Mesenchymal stem cell (in vitro differentiated cells and primary cell): Measurements from ENCODE around the gene SIN3B.
A peak's percentile ranks its signal among the peaks of the same experiment; 100 is the strongest.

Experiments used
- DNase-seq: peaks from one replicate; pipeline ENCODE4 v3.0.0-alpha.2; 2013
- H2AFZ ChIP-seq: one replicate; pipeline ENCODE4 v1.6.1; 2013; ENCODE audit warnings: low read depth, mild to moderate bottlenecking, control low read depth, inconsistent platforms, low read length, moderate library complexity
- H2AK5ac ChIP-seq: 2 replicates; pipeline ENCODE4 v1.6.1; 2013; ENCODE audit warnings: low read length, moderate library complexity, mild to moderate bottlenecking, inconsistent platforms; ENCODE audit not compliant: severe bottlenecking
- H2BK120ac ChIP-seq: one replicate; pipeline ENCODE4 v1.6.1; 2013; ENCODE audit warnings: low read depth, mild to moderate bottlenecking, inconsistent platforms, low read length, moderate library complexity
- H2BK12ac ChIP-seq, 2 experiments: one replicate each; pipeline ENCODE4 v1.6.1; 2013; ENCODE audit warnings: inconsistent platforms in 2 of 2, low read length in 2 of 2, mild to moderate bottlenecking in 2 of 2, moderate library complexity in 2 of 2, control low read depth in 1 of 2
- H2BK15ac ChIP-seq: one replicate; pipeline ENCODE4 v1.6.1; 2013; ENCODE audit warnings: mild to moderate bottlenecking, low read depth, inconsistent platforms; ENCODE audit not compliant: poor library complexity, severe bottlenecking
- H2BK5ac ChIP-seq: 2 replicates; pipeline ENCODE4 v1.6.1; 2013; ENCODE audit warnings: low read depth, mild to moderate bottlenecking, low read length, control low read depth, inconsistent platforms; ENCODE audit not compliant: poor library complexity, severe bottlenecking
- H3K14ac ChIP-seq, 2 experiments: one replicate each; pipeline ENCODE4 v1.6.1; 2013; ENCODE audit warnings: inconsistent platforms in 2 of 2, low read length in 2 of 2, control low read depth in 1 of 2, mild to moderate bottlenecking in 1 of 2, moderate library complexity in 1 of 2
- H3K18ac ChIP-seq, 2 experiments: one replicate each; pipeline ENCODE4 v1.6.1; 2013; ENCODE audit warnings: inconsistent platforms in 2 of 2, low read length in 2 of 2, control low read depth in 1 of 2, low read depth in 1 of 2, mild to moderate bottlenecking in 1 of 2
- H3K23ac ChIP-seq, 2 experiments: one replicate each; pipeline ENCODE4 v1.6.1; 2013; ENCODE audit warnings: inconsistent platforms in 2 of 2, low read length in 2 of 2, mild to moderate bottlenecking in 2 of 2, moderate library complexity in 2 of 2, control low read depth in 1 of 2
- H3K27ac ChIP-seq: 2 replicates; pipeline ENCODE4 v1.5.1; 2013; ENCODE audit warnings: mild to moderate bottlenecking, moderate library complexity, low read length, control low read depth, inconsistent platforms; ENCODE audit not compliant: poor library complexity, severe bottlenecking
- H3K27me3 ChIP-seq, 2 experiments: 2 replicates each; pipeline versions ENCODE4 v1.6.1 to v1.7.0; 2013; ENCODE audit warnings: low read length in 2 of 2, mild to moderate bottlenecking in 2 of 2, moderate library complexity in 2 of 2, control low read depth in 1 of 2, inconsistent platforms in 1 of 2; ENCODE audit not compliant: control insufficient read depth in 1 of 2, insufficient read depth in 1 of 2
- H3K36me3 ChIP-seq, 2 experiments: 2 replicates each; pipeline versions ENCODE4 v1.6.1 to v1.7.0; 2013; ENCODE audit warnings: low read length in 2 of 2, control low read depth in 1 of 2, inconsistent platforms in 1 of 2, low read depth in 1 of 2, mild to moderate bottlenecking in 1 of 2; ENCODE audit not compliant: insufficient read depth in 2 of 2, control insufficient read depth in 1 of 2
- H3K4ac ChIP-seq, 2 experiments: one replicate each; pipeline ENCODE4 v1.6.1; 2013; ENCODE audit warnings: inconsistent platforms in 2 of 2, low read length in 2 of 2, mild to moderate bottlenecking in 2 of 2, moderate library complexity in 2 of 2, control low read depth in 1 of 2, low read depth in 1 of 2
- H3K4me1 ChIP-seq: 2 replicates; pipeline ENCODE4 v1.6.1; 2013; ENCODE audit warnings: low read depth, low read length, control low read depth; ENCODE audit not compliant: control insufficient read depth, insufficient read depth
- H3K4me2 ChIP-seq: 2 replicates; pipeline ENCODE4 v1.6.1; 2013; ENCODE audit warnings: low read length, mild to moderate bottlenecking, inconsistent platforms; ENCODE audit not compliant: poor library complexity, severe bottlenecking
- H3K4me3 ChIP-seq, 2 experiments: 2 replicates each; pipeline versions ENCODE4 v1.5.1 to v1.7.0; 2013; ENCODE audit warnings: low read length in 2 of 2, mild to moderate bottlenecking in 2 of 2, control low read depth in 1 of 2, low read depth in 1 of 2; ENCODE audit not compliant: insufficient read depth in 1 of 2
- H3K79me1 ChIP-seq: replicated peaks from 2 replicates; pipeline ENCODE4 v1.6.1; 2013; ENCODE audit warnings: mild to moderate bottlenecking, control low read depth, low read length, inconsistent platforms; ENCODE audit not compliant: poor library complexity, severe bottlenecking
- H3K9ac ChIP-seq: 2 replicates; pipeline ENCODE4 v1.7.0; 2013; ENCODE audit warnings: mild to moderate bottlenecking, low read length, moderate library complexity
- H3K9me3 ChIP-seq: 2 replicates; pipeline ENCODE4 v1.7.0; 2013; ENCODE audit warnings: mild to moderate bottlenecking, low read length; ENCODE audit not compliant: control insufficient read depth
- H4K8ac ChIP-seq: one replicate; pipeline ENCODE4 v1.6.1; 2013; ENCODE audit warnings: inconsistent platforms, mild to moderate bottlenecking, low read length, moderate library complexity
- H4K91ac ChIP-seq: one replicate; pipeline ENCODE4 v1.6.1; 2013; ENCODE audit warnings: mild to moderate bottlenecking, low read length, inconsistent platforms
- WGBS: methylation state at CpG from one replicate; pipeline ENCODE4 v1.1.7; 2013; ENCODE audit warnings: mixed read lengths; 5-methylcytosine and 5-hydroxymethylcytosine counted together

The SIN3B gene

GRCh38 chr19:16850133-16850532, 20.9 kb downstream of the SIN3B start:
- Histone ChIP-seq H2BK5ac (no peak overlapping the region), H3K27ac (peak overlapping the region; percentile 64), H2AK5ac (peak overlapping the region; percentile 84), H3K27me3 (no peaks in the 10 kb centered on the region), H4K91ac (no peak overlapping the region), H2BK120ac (no peak overlapping the region), H2BK12ac (no peak overlapping the region), H2BK15ac (no peak overlapping the region), H2AFZ (no peak overlapping the region), H3K4me3 (no peak overlapping the region), H4K8ac (no peak overlapping the region), H3K4me2 (no peak overlapping the region), H3K23ac (no peak overlapping the region), H3K36me3 (peaks cover 81 to 96% of the 10 kb centered on the region in 2 experiments), H3K18ac (peak overlapping the region in 1 of 2 experiments; percentile 46), H3K14ac (no peak overlapping the region), H3K9ac (no peak overlapping the region), H3K79me1 (peaks cover 47% of the 10 kb centered on the region), H3K9me3 (no peaks in the 10 kb centered on the region), H3K4me1 (peaks cover 19% of the 10 kb centered on the region), H3K4ac (no peak overlapping the region)
- 77% methylated on average over 3 of the region's 4 CpGs for WGBS
- DNase-seq, result peak; percentile 47

- no peak overlapping the region for H2AFZ ChIP-seq
- WGBS, result 84% methylated on average over 32 of the region's 33 CpGs
- H3K18ac ChIP-seq, result peak overlapping the region in 1 of 2 experiments; percentile 42
- H3K4me2 ChIP-seq, result peak overlapping the region; percentile 34
- no peak overlapping the region for H2BK15ac ChIP-seq
- H2AK5ac ChIP-seq, result peak overlapping the region; percentile 31
- peak overlapping the region in 1 of 2 experiments; percentile 25 for H2BK12ac ChIP-seq
- no peak overlapping the region for H3K4ac ChIP-seq
- peaks cover 19% of the 10 kb centered on the region for H3K4me1 ChIP-seq
- peak; percentile 53 for DNase-seq
- no peak overlapping the region for H4K91ac ChIP-seq
- no peak overlapping the region for H2BK120ac ChIP-seq
- peaks cover 46% of the 10 kb centered on the region for H3K79me1 ChIP-seq
- H3K27me3 ChIP-seq, result no peaks in the 10 kb centered on the region
- H3K14ac ChIP-seq, result peak overlapping the region in 1 of 2 experiments; percentile 80
- no peak overlapping the region for H3K9ac ChIP-seq
- no peak overlapping the region for H2BK5ac ChIP-seq
- H3K23ac ChIP-seq, result no peak overlapping the region
- H3K36me3 ChIP-seq, result peaks cover 82 to 88% of the 10 kb centered on the region in 2 experiments
- H4K8ac ChIP-seq, result peak overlapping the region; percentile 5
- H3K4me3 ChIP-seq, result peak overlapping the region in 1 of 2 experiments; percentile 11
- peak overlapping the region; percentile 64 for H3K27ac ChIP-seq
- H3K9me3 ChIP-seq, result no peaks in the 10 kb centered on the region
Measured at GRCh38 chr19:16851031-16851712, 22.0 kb downstream of the SIN3B start.

GRCh38 chr19:16853066-16853465, 23.9 kb downstream of the SIN3B start:
- H3K79me1 ChIP-seq, result peaks cover 32% of the 10 kb centered on the region
- H3K9ac ChIP-seq, result no peak overlapping the region
- DNase-seq, result no peak
- no peak overlapping the region for H2BK120ac ChIP-seq
- H4K8ac ChIP-seq, result no peak overlapping the region
- H2AK5ac ChIP-seq, result no peak overlapping the region
- no peak overlapping the region for H2BK5ac ChIP-seq
- no peak overlapping the region for H3K18ac ChIP-seq
- peaks cover 73 to 81% of the 10 kb centered on the region in 2 experiments for H3K36me3 ChIP-seq
- H3K14ac ChIP-seq, result no peak overlapping the region
- H2AFZ ChIP-seq, result no peak overlapping the region
- H3K4ac ChIP-seq, result no peak overlapping the region
- peaks cover 19% of the 10 kb centered on the region for H3K4me1 ChIP-seq
- no peak overlapping the region for H3K27ac ChIP-seq
- WGBS, result 98% methylated on average over 7 of the region's 7 CpGs
- no peak overlapping the region for H4K91ac ChIP-seq
- H3K4me2 ChIP-seq, result no peak overlapping the region
- no peak overlapping the region for H2BK12ac ChIP-seq
- H3K27me3 ChIP-seq, result no peaks in the 10 kb centered on the region
- no peak overlapping the region for H2BK15ac ChIP-seq
- no peak overlapping the region for H3K23ac ChIP-seq
- no peaks in the 10 kb centered on the region for H3K9me3 ChIP-seq
- no peak overlapping the region for H3K4me3 ChIP-seq

- no peak overlapping the region for H3K4me2 ChIP-seq
- H2BK5ac ChIP-seq, result no peak overlapping the region
- no peak overlapping the region for H3K9ac ChIP-seq
- H3K27me3 ChIP-seq, result no peaks in the 10 kb centered on the region
- no peak overlapping the region for H3K27ac ChIP-seq
- no peak overlapping the region for H3K23ac ChIP-seq
- H3K4me1 ChIP-seq, result peaks cover 11% of the 10 kb centered on the region
- no peak overlapping the region for H2BK12ac ChIP-seq
- H3K4me3 ChIP-seq, result no peak overlapping the region
- no peaks in the 10 kb centered on the region for H3K9me3 ChIP-seq
- no peak overlapping the region for H3K14ac ChIP-seq
- 93% methylated on average over 9 of the region's 9 CpGs for WGBS
- H2AFZ ChIP-seq, result no peak overlapping the region
- no peak overlapping the region for H3K18ac ChIP-seq
- no peak overlapping the region for H4K8ac ChIP-seq
- H2BK15ac ChIP-seq, result no peak overlapping the region
- H2AK5ac ChIP-seq, result no peak overlapping the region
- H3K36me3 ChIP-seq, result peaks cover 74% of the 10 kb centered on the region in 2 experiments
- no peak overlapping the region for H4K91ac ChIP-seq
- peaks cover 43% of the 10 kb centered on the region for H3K79me1 ChIP-seq
- H2BK120ac ChIP-seq, result no peak overlapping the region
- H3K4ac ChIP-seq, result no peak overlapping the region
- DNase-seq, result no peak
Measured at GRCh38 chr19:16856091-16856490, 26.9 kb downstream of the SIN3B start.
